Keratinocyte (primary cell): ENCODE data around the gene SUMF2.

Experiments
- CTCF ChIP-seq, 3 experiments: IDR thresholded peaks in 1 of 3; conservative IDR thresholded peaks in 1 of 3; optimal IDR thresholded peaks in 1 of 3; 2 replicates in 2 of 3; 3 replicates in 1 of 3; pipeline versions ENCODE3 to v1.5.1; 2011; ENCODE audit warnings: low read length in 3 of 3, mild to moderate bottlenecking in 3 of 3, moderate library complexity in 2 of 3, control low read depth in 1 of 3, inconsistent platforms in 1 of 3; ENCODE audit not compliant: insufficient read depth in 2 of 3; ENCODE audit errors: extremely low read depth in 1 of 3
- EZH2 ChIP-seq: IDR thresholded peaks from one replicate; pipeline ENCODE4 v1.6.1; 2012; ENCODE audit warnings: inconsistent platforms, mild to moderate bottlenecking, low read length, moderate library complexity

- TF ChIP-seq EZH2 = no peak
- no peak for TF ChIP-seq CTCF (optimal IDR thresholded peaks at IDR 0.05 in 1 of 3, IDR thresholded peaks at IDR 0.05 in 1 of 3, conservative IDR thresholded peaks at IDR 0.05 in 1 of 3; ENCODE audit: extremely low read depth in 1 of 3, insufficient read depth in 2 of 3, low read length in 3 of 3)
These were observed 17.2 kb upstream of the SUMF2 start for GRCh38 chr7:56046721-56047445.
